Lung microvascular endothelial cell (primary cell): Measurements from ENCODE around the gene PTPRR. TPM values are rescaled to one million over a fixed set of nuclear protein-coding genes. Genes with fewer than 3 reads are reported as not detected.

Source experiments
- DNase-seq, 2 donors: peaks; one replicate each; pipeline versions ENCODE4 v3.0.0 to v3.0.0-alpha.2; 2010; ENCODE audit warnings: low read depth in 2 of 2
- total RNA-seq: library from RNA; depleted of rRNA; stranded (reverse); fragments of >200 nt; gene quantifications from 2 replicates; pipeline ENCODE4 v1.2.1, GENCODE V29; 2014

PTPRR gene
- total RNA-seq, 1 donor from 2014 or later = not detected

DNA sequence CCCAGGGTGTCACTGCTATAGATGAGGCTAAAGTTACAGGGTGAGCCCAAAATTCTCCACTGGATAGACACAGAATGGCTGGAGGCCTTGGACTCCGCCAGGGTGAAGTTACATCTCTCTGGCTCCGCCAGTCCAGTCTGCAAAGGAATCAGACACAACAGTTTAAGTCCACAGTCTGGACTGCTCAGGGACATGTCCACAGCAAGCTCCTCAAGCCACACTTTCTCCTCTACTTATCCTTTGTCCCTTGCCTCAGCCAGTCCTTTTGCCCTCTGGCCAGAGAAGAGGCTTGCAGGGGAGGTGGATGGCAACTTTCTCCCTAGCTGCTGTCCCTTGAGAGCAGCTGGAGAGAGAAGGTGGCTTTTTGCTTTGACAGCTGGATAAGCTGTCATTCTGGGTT is 311.3 kb downstream of the PTPRR start:
- DNase-seq = peak; percentile 10 to 50

DNA sequence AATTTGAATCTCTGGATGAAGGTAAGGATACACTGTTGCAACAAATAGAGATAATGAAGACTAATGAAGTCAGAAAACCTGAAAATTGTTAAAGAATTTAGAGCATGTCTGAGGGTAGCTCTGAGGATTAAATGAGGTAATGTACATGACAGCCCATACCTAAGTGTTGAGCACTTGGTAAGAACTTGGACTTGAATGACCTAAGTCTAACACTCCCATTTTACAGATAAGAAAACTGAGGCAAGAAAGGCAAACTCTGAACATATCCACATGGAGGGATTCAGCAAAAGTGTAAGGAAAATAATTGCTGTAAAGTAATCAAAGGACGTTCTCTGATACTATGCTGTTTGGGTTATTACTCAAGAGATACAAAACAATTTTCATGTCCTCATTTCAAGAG is 312.4 kb downstream of the PTPRR start:
- DNase-seq = no peak

DNA sequence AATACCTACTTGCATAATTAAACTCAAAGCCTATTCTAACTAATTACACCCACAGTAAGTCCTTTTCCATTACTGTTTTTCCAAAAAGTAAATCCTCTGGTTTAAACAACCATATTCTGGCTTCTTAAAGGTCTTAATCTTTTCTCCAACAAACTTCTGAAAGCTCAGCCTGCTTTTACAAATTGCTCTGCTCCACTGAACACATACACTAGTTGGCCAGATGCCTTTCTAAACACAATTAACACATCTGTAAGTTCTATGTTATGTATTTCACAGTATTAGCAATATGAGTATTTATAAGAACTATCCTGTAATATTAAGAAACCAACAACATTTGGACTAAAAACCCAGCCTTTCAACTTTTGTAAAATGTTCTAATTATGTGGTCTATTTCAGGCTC is 313.4 kb downstream of the PTPRR start:
- no peak for DNase-seq

DNA sequence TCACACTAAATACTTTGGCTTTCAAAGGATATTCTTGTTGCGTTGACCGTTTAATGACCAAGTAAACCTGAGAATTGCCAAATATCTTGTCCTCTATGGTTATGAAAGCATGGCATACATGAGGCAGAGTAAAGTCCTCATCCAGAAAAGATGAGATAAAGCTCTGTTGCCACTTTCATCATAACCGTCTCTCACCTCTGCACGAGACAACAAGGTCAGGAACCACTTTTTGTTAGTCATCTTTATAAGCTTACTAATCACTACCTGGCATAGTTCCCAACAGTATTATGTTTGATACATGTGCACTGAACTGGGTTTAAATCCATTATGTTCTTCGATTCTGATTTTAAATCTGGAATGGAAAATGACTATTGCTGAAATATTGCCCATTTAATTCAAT is 314.6 kb downstream of the PTPRR start:
- DNase-seq = peak; percentile 68 to 88

DNA sequence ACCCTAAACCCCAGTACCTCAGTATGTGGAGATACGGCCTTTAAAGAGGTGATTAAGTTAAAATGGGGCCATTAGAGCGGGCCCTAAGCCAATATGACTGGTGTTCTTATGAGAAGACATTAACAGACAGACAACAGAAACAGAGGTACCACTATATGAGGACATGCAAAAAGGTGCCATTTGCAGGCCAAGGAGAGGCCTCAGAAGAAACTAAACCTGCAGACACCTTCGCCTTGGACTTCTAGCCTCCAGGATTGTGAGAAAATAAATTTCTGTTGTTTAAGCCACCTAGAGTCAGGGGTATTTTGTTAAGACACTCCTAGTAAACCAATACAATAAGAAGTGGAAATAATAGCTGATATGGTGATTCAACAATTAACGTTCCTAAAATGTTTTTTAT is 315.9 kb downstream of the PTPRR start:
- no peak for DNase-seq

DNA sequence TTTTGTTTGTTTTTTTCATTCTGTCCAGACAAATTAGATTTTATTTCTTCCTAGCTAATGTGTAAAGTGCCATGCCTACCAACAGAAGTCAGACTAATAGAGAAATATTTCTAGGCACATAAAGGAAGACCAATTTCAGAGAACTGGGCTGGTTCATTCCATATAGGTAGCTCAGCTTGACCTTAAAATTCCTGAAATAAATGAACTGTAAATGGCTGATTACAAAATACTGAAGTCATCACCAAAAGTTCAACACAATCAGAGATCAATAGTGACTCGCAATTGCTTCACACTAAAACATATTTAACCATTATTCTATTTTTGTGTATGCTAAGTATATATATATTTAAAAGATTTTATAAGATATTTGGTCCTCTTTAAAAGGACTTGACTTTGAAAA is 317.5 kb downstream of the PTPRR start:
- DNase-seq = no peak

DNA sequence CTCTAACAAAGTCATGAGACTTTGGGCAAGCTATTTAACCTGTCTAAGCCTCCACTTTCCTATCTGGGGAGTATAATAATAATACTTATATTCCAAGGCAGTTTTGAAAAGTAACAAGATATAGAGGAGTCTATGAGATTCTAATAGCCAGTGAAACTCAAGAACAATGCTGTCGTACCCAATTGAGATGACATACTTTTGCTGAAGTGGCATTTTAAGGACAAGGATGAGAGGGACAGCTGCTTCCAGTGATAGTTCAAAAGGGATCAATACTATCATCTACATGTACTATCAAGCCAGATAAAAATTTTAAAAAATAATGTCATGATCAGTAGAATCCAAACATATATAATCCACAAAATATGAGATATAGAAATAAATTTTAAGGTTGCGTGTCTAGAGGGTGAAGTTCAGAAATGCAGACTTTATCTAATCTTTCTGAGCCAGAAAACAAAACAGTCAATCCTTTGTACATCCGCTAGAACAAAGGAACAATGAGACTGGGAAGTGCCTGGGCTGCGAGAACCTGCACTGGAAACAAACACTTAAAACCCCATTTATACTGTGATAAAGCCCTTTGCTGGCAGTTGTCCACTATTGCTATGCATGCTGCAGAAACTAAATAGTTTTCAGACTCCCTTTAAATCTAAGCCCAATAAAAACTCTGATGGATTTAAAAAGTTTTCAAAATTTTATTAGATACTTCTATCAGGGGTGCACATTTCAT is 321.9 kb downstream of the PTPRR start:
- DNase-seq = peak; percentile 89 to 93

DNA sequence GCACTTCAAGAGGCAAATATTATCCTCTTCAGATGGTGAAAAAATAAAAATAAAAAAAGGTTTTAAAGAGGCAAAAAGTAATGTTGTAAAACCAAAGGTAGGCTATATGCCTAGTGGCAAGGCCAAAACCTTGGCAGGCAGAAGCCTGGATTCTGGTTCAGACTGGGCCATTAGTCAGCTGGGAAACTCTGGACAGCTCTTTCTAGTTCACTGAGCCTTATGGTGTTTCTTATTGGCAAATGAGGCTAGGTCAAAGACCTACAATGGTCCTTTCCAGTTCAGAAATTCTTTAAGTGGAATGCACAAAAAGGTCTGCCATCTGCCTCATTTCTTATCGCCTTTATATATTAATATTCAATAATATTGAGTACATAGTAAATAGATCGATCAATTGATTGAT is 327.9 kb downstream of the PTPRR start:
- DNase-seq = no peak

DNA sequence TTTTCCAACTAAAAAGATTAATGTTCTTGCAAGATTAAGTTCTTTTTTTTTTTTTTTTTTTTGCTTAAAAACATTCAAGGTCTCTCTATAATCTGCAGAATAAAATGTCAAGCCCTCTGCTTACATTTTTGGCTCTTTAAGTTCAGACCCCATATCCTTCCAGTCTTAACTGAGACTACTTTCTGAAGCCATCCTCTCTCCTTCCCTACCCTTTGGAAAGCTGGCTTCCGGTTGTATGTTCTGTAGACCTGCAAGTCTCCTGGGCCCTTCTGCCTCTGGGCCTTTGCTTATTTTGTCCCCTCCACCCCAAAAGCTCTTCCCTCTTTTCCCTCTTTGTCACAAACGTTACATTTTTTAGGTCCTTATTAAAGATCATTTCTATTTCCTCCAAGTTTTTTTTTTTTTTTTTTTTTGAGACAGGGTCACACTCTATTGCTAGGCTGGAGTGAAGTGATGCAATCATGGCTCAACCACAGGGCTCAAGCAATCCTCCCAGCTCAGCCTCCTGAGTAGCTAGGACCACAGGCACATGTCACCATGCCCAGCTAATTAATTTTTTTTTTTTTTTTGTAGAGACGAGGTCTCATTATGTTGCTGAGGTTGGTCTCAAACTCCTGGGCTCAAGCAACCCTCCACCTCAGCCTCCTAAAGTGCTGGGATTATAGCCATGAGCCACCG is 329.9 kb downstream of the PTPRR start:
- DNase-seq = no peak

DNA sequence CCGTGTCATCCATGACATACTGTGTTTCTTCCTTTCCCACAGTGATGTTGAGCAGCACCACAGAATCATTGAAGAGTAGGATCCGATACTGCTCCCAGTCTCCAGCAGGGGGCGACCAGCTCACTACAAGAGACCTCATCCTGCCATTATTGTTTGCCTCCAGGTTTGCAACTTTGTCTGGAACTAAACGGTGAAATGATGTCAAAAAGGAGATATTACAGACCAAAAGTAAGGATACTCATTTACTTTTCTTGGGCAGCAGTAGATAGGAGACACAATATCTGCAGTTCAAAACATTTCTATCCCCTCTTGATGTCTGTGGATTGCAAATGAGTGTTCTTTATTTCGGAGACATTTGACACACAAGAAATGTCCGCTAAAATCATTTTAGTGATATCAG is 330.5 kb downstream of the PTPRR start:
- peak; percentile 91 to 92 for DNase-seq

Other genes starting within 250 kb of the PTPRR start
- not detected in 2 replicates for gene TSPAN8, start 237.3 kb upstream of the PTPRR start, total RNA-seq